Endometrial microvascular endothelial cells (primary cell): ENCODE measurements around the gene PRKACG. TPM values are rescaled to one million over a fixed set of nuclear protein-coding genes. Genes with fewer than 3 reads are reported as not detected.

Experiments used
- in situ Hi-C: cut with HindIII; loops from 2 replicates; pipeline ENCODE4 v1.10.0; 2017; ENCODE audit warnings: low sequenced_read_pairs, low pct_unique_long_range_greater_than_20kb; ENCODE audit errors: inconsistent ontology term
- total RNA-seq: library from RNA; depleted of rRNA; stranded (reverse); fragments of >200 nt; gene quantifications from one replicate; pipeline ENCODE4 v1.2.3, GENCODE V29; 2015; ENCODE audit errors: inconsistent ontology term

The PRKACG gene
- total RNA-seq, 1 donor from 2014 or later, result not detected

DNA sequence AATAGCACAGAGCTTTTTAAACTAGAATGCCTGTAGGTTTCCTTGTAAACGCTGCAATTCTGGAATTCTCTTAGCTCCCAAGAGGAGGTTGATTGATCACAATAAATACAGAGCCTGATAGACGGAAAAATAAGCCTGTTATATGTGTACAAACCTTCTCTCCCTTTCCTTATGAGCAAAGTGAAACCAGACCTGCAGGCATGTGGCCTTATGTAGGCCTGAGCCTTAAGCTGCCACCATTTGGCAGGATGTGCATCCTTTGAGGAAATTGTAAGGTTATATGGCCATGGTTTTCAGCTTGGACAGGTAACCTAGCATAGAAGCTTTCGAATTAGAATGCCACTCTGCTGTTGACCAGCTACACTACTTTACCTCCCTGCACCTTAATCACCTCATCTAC, 49.1 kb downstream of the PRKACG start:
- in situ Hi-C loops, result no loop called here

DNA sequence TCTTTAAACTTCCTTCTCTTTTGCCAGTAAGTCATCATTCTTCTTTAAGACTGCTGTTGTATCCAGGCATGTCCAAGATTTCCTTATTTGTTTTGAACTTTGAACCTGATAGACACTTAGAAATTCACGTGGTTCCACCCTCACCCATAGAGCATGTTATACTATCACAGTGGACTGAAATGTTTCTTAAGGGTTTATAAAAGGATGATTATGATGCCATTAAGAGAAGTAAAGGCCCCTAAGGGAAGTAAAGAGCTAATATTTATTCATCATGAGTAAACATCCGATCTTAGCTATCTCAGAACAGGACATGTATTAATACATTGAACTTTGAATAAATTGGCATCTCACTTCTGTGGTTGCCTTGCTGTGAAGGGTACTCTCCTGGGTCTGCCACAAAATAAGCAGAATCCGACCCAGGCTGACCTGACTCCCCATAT, 49.8 kb downstream of the PRKACG start:
- in situ Hi-C loops, result no loop called here

DNA sequence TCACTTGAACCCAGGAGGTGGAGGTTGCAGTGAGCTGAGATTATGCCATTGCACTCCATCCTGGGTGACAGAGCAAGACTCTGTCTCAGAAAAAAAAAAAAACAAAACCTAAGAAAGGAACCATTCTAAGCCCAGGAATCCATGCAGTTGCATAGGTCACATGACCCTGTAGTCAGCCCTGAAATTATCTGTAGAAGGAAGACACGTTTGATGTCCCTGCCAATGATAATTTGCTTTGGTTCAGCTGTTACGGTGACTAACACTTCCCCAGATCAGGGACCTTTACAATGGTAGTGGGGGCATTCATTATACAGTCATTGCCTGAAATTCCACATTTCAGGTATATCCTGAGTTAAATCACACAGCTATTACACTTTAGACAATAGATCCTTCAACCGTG, 50.5 kb downstream of the PRKACG start:
- in situ Hi-C loops, result no loop called here

Other genes starting within 250 kb of the PRKACG start
- 20.3 TPM for gene FXN, start 21.6 kb upstream of the PRKACG start, total RNA-seq
- gene TJP2, start 160.2 kb upstream of the PRKACG start, total RNA-seq, result 279 TPM